ENCODE results near the gene CAPZA1.

The CAPZA1 gene

DNA sequence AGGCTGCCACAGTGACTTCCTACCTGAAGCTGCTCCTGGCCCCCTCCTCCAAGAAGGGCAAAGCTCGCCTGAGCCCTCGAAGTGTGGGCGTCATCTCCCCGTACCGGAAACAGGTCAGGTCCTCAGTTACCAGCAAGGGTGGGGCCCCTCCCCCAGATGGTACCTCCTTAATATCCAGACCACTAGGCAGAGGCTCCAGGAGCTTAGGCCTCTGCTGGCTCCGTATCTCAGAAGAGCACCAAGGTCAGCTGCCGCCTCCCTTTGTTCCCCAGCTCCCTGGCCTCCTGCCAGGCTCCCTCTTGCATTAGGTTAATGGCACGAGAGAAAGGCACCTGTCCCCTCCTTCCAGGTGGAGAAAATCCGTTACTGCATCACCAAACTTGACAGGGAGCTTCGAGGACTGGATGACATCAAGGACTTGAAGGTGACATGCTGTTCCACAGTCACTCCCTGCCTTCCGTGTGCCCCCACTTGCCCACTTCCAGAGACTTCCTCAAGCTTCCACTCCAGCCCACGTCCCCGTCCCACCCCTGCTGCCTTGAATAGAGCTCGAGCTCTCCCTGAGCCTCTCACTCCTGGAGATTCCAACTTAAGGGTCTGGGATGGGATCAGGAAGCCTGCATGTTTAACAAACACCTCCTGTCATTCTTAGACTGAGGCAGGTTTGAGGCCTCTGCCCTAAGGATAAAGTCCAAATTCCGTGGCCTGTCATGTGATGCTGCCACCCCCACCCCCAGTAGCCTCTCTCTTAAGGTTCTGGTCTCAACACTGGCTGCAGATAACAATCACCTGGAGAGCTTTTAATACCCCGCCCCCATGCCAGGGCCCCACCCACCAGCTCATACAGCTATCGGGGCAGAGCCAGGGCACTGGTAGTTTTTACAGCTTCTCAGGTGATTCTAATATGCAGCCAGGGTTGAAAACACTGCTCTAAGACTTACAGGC lies 79.0 kb downstream of the CAPZA1 start:
- no peak overlapping the region for H3K4me3 ChIP-seq (ENCODE audit: low read depth, low read length)

DNA sequence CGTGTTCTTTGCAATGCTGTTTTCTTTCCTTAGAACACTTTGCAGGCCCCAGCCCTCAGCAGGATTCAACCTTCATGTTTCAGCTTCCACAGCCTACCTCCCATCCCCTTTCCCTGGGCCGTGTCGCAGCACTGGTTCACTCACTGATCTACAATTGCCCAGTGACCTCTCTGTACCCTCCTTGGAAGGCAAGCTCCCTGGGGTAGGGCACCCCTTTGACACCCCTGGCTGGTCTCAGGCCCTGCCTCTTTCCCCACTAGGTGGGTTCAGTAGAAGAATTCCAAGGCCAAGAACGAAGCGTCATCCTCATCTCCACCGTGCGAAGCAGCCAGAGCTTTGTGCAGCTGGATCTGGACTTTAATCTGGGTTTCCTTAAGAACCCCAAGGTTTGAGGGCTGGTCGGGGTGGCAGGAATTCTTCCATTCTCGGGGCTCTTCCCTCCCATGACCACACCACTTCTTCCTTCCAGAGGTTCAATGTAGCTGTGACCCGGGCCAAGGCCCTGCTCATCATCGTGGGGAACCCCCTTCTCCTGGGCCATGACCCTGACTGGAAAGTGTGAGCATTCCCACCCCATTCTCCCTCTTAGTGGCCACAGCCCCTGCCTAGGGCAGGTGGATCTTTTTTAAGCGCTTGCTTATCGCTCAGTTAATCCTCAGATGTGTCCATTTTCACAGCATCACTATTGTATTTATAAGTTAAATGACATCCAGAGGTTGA lies 80.0 kb downstream of the CAPZA1 start:
- H3K4me3 ChIP-seq (ENCODE audit: low read depth, low read length) = no peak overlapping the region

DNA sequence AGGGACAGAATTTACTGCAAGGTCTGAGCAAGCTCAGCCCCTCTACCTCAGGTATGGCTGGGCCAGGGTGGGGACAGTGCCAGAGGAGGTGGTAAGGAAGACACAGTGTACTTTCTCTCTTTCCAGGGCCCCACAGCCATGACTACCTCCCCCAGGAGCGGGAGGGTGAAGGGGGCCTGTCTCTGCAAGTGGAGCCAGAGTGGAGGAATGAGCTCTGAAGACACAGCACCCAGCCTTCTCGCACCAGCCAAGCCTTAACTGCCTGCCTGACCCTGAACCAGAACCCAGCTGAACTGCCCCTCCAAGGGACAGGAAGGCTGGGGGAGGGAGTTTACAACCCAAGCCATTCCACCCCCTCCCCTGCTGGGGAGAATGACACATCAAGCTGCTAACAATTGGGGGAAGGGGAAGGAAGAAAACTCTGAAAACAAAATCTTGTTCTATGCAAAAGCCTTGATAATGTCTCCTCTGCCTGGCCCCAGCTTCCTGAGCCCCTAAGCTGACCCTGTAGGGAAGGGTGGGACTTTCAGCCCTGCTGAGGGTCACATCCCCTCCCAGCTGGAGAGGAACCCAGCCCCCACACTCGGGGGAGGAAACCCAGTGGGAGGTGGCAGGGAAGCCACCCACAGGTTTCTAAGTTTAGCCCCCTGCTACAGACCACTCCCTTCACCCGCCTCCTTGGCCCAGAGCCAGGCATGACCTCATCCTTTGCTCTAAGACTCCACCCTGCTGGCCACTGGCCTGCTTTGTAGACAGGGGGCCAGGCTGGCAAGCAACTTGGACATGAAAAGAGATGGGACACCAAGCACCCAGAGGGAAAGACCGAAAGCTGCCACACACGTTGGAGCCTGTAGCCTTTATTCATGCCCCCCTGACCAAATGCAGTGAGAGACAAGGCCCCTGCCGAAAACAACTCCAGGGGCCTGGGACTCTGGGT lies 80.9 kb downstream of the CAPZA1 start:
- H3K4me3 ChIP-seq (ENCODE audit: low read depth, low read length) = no peak overlapping the region

DNA sequence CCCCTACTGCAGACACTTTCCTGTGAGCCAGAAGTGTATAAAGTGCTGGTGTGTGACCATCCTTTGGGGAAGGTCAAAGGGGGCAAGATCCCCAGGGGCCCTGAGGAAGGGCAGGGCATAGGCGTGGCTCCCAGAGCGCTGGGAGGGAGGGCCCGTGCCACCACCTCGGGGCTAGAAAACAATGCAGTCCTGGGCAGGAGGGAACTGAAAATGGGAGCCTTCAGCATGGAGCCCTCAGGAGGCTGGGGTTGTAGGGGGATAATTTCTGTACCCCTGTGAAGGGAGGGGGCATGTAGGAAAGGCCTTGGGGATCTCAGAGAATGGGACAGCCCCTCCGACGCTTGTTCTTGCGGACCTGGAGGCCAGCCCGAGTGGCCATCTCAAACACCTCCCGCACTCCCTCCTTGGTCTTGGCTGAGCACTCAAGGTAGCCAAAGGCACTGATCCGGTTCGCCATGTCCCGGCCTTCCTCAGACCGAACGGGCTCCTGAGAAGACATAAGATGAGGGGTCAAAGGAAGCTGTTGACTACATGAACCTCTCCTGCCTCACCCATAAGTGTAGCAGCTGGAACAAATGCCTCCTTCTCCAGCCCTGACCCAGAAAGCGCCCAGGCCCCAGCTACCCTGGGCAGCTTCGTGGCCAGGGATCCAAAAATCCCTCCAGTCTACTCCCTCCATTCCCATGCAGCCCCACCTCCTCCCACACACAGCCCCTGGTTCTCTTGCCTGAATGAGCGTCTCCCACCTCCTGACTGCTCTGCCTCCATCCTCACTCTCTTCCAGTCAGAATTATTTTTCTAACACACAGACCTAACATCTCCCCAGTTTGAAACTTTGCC lies 81.8 kb downstream of the CAPZA1 start:
- H3K4me3 ChIP-seq (ENCODE audit: low read depth, low read length) = no peak overlapping the region

DNA sequence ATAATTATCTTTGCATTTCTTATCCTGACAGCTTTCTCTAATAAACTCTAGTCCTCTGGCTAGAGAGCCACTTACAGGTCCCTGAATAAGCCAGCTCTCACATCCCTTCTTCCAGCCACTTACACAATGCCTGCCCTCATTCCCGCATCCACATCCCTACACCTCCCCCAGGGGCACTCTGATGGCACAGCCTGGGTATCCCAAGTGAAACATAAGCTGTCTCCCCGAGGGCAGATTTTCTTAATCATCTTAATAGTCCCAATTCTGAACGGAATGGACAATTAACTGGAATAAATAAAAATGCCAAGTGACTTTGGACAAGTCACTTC lies 82.4 kb downstream of the CAPZA1 start:
- no peak overlapping the region for H3K4me3 ChIP-seq (ENCODE audit: low read depth, low read length)

DNA sequence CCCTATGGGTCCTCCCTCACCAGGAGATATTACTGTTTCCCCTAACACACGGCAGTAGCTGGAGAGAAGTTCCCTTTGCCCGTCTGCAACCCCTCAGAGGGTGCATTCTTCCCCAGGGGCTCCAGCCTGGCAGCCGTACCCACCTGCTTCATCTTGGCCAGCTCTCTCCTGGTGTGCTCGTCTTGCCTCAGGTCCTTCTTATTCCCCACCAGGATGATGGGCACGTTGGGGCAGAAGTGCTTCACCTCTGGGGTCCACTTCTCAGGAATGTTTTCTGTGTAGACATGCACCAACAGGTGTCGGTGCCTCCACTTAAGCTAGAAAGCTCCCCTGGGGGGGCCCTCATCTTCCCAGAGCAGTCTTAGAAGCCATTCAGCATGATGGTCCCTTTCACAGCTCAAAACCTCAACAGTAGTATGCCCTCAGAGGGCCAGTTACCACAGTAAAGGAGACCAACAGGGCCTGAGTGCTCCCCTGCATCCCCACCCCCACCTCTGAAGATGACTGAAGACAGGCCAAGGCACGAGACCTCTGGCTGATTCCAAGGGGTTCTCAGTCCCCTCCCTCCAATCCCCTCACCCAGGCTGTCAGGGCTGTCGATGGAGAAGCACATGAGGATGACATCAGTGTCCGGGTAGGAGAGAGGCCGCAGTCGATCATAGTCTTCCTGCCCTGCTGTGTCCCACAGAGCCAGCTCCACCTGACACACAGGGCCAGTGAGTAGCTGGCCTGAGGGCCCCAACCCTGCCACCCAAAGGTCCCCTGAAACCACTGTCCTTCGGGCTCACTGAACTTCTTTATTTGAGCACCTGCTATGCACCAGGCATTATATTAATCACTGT lies 83.0 kb downstream of the CAPZA1 start:
- H3K4me3 ChIP-seq (ENCODE audit: low read depth, low read length) = no peak overlapping the region

DNA sequence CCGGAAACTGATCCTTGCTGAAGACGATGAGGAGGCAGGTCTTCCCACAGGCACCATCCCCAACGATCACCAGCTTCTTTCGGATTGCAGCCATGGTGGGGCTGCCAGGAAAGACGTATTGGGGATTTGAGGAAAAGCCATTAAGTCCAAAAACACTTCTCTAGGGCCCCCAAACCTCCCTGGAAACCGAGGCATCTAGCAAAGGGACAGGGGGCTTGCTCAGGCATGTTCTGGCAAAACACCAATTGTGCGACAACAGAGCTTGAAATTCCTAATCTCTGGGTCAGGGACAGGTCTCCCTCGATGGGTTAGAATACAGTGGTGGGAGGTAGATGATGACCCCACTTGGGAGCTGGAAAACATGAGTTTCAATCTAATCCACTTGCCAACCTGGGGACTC lies 84.1 kb downstream of the CAPZA1 start:
- H3K4me3 ChIP-seq (ENCODE audit: low read depth, low read length) = no peak overlapping the region

DNA sequence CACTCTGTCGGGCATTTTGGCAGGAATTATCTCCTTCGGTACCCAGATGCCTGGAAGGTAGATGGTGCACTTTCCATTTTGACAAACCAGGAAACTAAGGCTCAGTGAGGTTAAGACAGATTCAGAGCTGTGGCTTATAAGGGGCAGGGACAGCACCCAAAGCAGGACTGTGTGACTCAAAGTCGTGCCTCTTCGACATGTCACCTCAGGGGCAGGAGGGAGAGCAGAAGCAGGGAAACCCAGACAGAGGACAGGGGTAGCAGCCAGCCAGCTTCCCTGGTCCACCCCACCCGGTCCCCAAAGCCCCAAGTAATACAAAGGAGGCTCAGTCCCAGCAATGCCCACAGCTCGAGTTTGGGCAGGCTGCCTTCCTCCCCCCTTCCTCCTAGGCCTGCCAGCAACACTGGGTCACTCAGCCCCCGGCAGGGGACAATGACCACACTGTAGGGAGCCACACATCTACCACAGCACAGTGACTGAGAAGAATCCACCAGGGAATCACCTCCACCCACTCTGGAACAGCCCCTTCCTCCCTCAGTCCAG lies 84.8 kb downstream of the CAPZA1 start:
- H3K4me3 ChIP-seq (ENCODE audit: low read depth, low read length) = no peak overlapping the region

DNA sequence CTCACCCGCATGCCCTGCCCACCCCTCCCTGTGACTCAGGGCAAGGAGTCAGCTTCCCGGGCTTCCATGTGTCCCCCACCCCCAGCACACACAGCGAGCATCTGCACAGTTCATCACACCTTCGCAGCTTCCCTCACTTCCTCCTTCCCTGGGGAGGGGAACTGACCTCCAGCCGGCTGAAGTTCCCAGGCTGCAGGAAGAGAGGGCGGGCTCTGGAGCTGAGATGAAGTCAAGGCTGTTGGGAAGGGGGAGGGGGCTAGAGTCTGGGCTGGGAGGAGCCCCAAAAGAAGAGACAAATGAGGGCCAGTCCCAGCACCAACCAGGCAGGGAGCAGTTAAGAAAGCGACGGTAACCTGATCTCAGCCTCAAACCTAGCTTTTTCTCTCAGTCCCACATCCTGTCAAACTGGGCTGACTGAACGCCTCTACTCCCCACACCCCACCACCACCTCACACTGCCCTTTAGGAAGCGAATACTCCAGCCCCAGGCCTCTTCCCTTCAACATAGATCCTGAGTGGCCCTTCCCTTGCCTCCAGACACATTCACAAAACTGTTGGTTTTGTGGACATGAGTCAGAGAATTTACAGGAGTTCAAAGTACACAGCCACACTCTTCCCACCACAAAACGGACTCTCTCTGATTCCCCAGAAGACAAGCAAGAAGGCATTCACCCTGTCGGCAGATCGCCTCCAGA lies 85.4 kb downstream of the CAPZA1 start:
- H3K4me3 ChIP-seq (ENCODE audit: low read depth, low read length) = no peak overlapping the region

DNA sequence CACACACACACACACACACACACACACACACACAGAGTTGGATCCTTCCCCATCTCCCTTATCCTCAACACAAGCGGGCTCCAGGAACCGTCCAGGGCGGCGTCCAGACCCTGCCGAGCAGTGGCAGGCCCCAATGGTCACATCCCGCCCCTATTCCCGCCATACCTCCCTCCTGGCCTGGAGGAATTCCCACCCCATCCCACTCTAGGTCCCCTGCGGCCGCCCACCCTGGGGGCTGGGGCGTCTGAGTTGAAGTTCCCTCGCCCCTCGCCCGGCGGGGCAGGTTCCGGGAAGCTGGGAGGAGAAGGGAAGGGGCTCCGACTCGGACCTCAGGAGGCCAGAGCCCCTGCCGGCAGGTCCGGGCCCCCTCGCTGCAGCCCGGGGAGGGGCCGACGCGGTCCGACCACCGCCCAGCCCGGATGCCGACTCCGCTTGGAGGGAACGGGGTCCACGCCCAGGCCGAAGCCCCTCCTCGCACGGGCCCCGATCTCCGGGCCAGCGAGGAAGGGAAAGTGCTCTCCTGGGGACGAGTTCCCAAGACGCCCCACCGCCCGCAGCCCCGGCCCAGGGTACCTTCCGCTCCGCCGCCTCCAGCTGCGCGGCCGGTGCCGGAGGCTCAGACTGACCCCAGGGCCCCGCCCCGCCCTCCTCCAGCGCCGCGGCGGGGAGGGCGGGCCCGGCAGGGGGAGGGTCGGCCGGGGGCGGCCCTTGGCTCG lies 87.0 kb downstream of the CAPZA1 start, which contains the start of gene RHOC:
Gene RHOC, minus strand, starts transcription at position 623 of the 716 bp plus-strand sequence. CDS start 3,328 bp downstream, outside the sequence.
- peak within 1 kb of the TSS; percentile 68 for H3K4me3 ChIP-seq (ENCODE audit: low read depth, low read length)

DNA sequence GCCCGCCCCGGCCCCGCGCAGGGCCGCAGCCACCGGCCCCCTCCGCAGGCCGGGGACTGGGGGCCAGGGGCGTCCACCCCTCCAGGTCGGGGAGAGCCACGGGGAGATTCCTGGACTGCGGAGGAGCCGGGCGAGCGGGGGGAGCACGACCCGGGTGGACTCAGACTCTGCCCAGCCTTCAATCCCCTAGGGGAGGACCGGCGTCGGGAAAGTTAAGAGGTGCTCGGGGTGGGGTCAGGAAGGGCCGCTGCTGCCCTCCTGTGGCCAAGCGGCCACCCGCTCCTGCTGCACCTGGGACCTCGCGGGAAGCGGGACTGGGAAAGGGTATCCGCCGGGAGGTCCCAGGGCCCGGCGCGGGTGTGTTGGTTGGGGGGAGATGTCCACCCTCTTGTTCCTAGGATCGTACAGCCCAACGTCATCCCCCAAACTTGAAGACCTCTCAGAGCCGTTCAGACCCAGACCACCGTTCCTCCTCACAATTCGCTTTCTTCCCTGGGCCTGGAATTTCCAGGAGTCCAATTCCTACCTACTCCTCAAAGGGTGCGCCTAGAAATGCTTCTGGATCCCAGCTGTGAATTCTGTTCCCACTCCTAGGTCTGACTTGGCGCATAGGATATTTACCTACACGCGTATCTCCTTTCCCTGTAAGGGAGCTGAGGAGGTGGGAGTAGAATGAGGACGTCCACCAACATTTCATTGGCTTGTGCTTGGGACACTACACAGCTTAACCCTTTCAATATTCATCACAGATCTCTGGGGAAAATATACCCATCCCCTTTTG lies 87.8 kb downstream of the CAPZA1 start:
- H3K4me3 ChIP-seq (ENCODE audit: low read depth, low read length) = peak overlapping the region; percentile 64

DNA sequence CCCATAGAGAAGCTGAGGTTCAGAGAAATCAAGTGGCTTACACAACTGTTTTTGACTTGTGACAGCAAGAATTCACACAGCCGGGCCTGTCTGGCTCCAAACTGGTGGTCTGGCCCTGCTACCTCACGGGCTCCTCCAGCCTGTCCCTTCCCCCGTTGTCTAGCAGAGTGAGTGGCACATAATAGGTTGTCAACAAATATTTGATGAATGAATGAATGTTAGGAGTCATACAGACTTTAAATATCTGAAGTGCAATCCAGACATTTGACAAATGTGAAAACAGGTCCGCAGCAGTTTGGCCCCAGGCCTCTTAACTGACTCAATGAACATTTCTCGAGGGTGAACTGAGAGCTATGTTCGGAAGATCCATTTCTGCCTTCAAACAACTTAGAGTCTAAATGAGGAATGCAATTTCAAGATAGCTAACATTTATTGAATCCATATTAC lies 88.4 kb downstream of the CAPZA1 start:
- no peak overlapping the region for H3K4me3 ChIP-seq (ENCODE audit: low read depth, low read length)

DNA sequence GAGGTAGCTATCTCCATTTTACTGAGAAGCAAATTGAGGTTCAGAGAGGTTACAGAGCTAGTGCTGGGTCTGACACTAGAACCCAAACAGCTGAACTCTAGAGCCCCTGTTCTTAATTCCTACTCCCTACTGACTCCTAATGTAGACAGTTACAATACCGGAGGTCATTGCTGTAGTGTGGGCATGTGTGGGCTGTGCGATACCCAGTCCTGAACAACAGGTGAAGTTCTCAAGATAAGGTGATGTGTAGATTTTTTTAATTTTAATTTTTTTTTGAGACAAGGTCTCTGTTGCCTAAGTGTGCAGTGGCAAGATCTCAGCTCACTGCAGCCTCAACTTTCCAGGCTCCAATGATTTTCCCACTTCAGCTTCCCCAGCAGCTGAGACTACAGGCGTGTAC lies 88.9 kb downstream of the CAPZA1 start:
- H3K4me3 ChIP-seq (ENCODE audit: low read depth, low read length) = no peak overlapping the region

DNA sequence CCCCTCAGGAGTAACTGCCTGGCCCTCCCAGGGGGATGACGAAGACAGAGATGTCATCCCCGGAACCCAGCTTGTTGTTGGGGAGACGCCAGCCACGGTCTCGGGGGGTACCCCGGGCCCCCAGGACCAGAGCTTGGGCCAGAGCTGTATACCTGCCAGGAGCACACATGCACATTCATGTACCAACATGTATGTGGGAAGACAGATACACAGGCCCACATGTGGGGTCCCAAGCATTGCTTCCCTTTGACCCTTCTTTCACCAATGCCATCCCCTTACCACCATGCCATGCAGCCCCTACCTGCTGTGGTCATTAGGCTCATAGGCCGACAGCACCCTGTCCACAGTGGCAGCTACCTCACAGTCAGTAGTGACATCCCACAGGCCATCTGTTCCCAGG lies 90.5 kb downstream of the CAPZA1 start:
- H3K4me3 ChIP-seq (ENCODE audit: low read depth, low read length) = no peak overlapping the region

DNA sequence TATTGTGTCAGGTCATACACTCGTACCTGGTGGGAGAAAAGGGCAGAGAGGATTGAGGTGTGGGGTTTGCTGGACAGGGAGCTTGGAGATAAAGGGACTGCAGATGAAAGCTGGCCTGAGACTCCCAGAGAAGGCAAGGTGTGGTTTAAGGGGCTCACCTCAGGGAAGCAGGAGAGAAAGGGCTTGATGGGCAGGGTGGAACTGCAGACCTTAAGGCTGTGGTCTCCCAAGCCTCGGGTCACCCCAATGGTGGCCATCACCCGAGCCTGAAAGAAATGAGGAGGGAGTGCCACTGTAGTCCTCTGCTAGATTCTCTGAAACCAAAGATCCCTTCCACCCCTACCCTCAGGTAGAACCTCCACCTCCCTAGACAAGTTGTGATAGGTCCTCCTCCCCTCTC lies 91.0 kb downstream of the CAPZA1 start:
- H3K4me3 ChIP-seq (ENCODE audit: low read depth, low read length) = no peak overlapping the region

DNA sequence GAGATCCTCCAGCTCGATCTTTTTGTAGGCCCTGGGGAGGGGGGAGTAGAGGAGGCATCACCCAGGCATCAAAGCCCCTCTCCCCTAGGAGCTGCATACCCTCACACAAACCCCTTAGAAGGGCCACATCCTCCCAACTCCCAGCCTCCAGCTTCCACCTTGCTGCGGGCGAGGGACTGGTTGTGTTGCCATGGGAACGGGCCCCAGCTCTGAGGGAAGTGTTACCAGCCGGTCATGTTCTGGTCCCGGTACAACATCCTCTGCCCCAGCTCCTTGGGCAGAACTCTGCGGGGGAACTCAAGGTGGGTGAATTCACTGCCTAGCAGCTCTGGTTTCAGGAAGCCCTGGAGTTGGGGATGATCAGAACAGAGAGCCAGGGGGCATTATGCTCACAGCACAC lies 91.4 kb downstream of the CAPZA1 start:
- H3K4me3 ChIP-seq (ENCODE audit: low read depth, low read length) = no peak overlapping the region

DNA sequence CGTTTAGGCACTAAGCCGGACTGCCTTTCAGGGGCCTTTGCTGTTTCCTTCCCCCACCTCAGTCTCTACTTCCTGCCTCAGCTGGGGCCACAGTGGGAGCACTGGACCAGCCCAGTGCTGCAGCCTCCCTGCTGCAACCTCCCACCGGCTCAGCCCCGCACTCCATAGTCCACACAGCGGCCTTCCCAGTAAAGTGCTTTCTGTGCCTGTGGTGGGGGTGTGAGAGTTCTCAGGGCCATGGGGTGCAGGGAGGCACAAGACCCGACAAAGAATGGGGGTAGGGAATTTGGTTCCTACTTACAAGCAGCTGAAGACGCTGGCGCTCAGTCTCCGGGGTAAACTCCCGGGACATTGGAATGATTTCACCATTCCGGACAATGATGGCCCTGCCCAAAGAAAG lies 92.0 kb downstream of the CAPZA1 start:
- no peak overlapping the region for H3K4me3 ChIP-seq (ENCODE audit: low read depth, low read length)

All from iPS-11a (cell line).